GM12873 (cell line): ENCODE results near the gene RIC3.

Experiments used
- CTCF ChIP-seq: IDR thresholded peaks from 2 replicates; pipeline ENCODE4 v1.5.1; 2012; ENCODE audit warnings: low read depth, mild to moderate bottlenecking, moderate library complexity, low read length, control low read depth; ENCODE audit not compliant: insufficient read depth; ENCODE audit errors: missing control alignments

The RIC3 gene

GRCh38 chr11:8207080-8208000 lies 38.5 kb upstream of the RIC3 start:
- no peak for TF ChIP-seq CTCF

DNA sequence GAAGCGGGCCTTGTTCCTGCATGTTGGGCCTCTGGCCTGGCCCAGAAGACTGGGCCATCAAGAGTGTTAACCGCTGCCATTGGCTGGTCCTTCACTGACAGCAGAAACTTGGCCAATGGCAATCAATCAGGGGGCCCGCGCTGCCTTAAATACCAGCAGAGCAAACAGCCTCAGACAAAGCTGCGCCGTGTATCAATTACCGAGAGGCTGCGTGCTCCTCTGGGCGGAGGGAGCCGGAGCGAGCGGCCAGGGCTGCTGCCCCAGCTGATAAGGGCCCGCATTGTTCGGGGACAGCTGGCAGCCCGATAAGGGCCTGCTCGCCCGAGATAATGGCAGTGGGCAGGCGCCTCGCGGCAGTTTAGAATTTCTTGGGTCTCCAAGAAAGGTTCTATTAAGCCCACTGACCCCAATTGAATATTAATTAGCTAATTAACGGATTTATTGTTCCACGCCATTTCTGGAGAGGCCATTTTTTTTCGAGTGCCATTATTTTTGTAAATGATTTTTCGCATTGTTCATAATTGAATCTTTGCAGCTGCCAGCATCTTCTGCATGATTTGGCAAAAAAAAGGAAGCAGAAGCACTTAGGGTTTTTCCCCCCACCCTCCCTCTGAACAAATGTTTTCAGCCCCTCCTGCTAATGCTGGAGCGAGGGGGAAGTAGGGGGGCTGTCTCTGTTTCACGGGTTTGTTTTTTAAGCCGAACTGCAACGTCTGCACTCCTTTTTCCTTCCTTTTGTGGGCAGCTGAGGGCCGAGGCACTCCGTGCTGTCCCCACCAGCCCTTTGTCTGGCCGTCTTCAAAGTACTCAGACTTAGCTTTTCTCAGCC lies 37.6 kb upstream of the RIC3 start:
- TF ChIP-seq CTCF: no peak

DNA sequence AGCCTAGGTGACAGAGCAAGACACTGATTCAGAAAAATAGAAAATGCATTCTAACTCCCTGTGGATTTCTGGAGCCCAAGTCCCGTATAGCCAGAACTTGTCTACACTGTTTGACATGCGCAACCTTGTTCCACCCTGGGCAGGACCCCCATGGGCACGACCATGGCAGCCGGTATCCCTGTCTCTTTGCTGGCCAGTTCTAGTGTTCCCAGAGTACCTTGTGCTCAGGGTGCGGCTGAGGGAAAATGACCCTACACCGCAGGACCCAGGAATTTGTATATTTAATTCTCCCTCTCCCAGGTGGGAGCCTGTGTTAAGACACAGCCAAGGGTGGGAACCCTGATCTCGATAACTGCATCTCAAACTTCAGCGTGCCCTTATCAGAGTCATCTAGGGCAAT lies 36.7 kb upstream of the RIC3 start:
- TF ChIP-seq CTCF: no peak

- TF ChIP-seq CTCF: no peak
These were observed 35.8 kb upstream of the RIC3 start for GRCh38 chr11:8204596-8204995.

DNA sequence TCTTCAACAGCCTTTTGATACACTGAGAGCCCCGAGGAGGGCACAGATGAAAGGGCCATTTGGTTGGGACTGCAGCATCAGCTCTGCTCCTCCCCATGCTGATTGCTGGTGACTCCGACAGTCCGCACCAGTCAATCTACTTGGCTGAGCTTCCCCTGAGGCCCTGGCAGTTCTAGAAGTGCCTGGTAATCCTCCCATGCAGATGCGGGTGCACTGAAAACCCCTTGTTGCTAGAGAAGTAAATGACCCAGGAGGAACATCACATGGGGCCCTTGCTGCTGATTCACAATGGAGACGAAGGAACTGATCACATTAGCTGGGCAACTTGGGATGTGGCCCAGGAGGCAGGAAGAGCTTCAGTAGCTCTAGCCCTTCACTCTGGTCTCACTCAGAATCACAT lies 35.2 kb upstream of the RIC3 start:
- no peak for TF ChIP-seq CTCF

GRCh38 chr11:8203414-8203715 lies 34.5 kb upstream of the RIC3 start:
- TF ChIP-seq CTCF: no peak
